PC-9 (cell line): ENCODE measurements around the gene GIMAP7. TPM values are rescaled to one million over a fixed set of nuclear protein-coding genes. Genes with fewer than 3 reads are reported as not detected.
A peak's percentile ranks its signal among the peaks of the same experiment; 100 is the strongest.

Experiments
- BruUV-seq: library from RNA; stranded (reverse); fragments of 400-500 nt; replicated peaks from 2 replicates; lab custom pipeline; 2021; lab: Mats Ljungman, UMichigan
- CTCF ChIA-PET: fragments of 300-600 bp; sonication (Branson Sonifier 250); formaldehyde crosslinking; loops from one replicate; lab custom pipeline; 2022; ENCODE audit warnings: antibody characterized with exemption; lab: Charles Lee
- POLR2A ChIA-PET: fragments of 300-600 bp; sonication (Branson Sonifier 250); formaldehyde crosslinking; loops from one replicate; lab custom pipeline; 2022; ENCODE audit warnings: antibody characterized with exemption; ENCODE audit not compliant: unreplicated experiment; lab: Charles Lee
- DNase-seq, 2 experiments: peaks; one replicate each; pipeline versions ENCODE4 v3.0.0 to v3.0.0-alpha.2; 2015 to 2022; ENCODE audit warnings: mixed read lengths in 1 of 2
- H2AFZ ChIP-seq: fragments of 200-600 bp; sonication (generic); 2 replicates; pipeline ENCODE4 v1.8.1; 2017; ENCODE audit warnings: antibody characterized with exemption
- H3F3A ChIP-seq: fragments of 200-600 bp; sonication (generic); 2 replicates; pipeline ENCODE4 v1.8.1; 2017; ENCODE audit warnings: antibody characterized with exemption, mild to moderate bottlenecking, low read depth; ENCODE audit not compliant: insufficient read depth
- H3K27ac ChIP-seq: fragments of 200-600 bp; sonication (generic); 2 replicates; pipeline ENCODE4 v1.6.1; 2016; ENCODE audit warnings: mixed run types
- H3K27me3 ChIP-seq: fragments of 200-600 bp; sonication (generic); 2 replicates; pipeline ENCODE4 v1.6.1; 2016; ENCODE audit warnings: low read depth, mixed run types; ENCODE audit not compliant: insufficient read depth
- H3K36me3 ChIP-seq: fragments of 200-600 bp; sonication (generic); 2 replicates; pipeline ENCODE4 v1.6.1; 2016; ENCODE audit warnings: low read depth, mixed run types
- H3K4me1 ChIP-seq: fragments of 200-600 bp; sonication (generic); replicated peaks from 2 replicates; pipeline ENCODE4 v1.6.1; 2016; ENCODE audit warnings: mixed run types; ENCODE audit not compliant: insufficient read depth
- H3K4me2 ChIP-seq: fragments of 200-600 bp; sonication (generic); 2 replicates; pipeline ENCODE4 v1.6.1; 2017; ENCODE audit warnings: mixed run types
- H3K4me3 ChIP-seq: fragments of 200-600 bp; sonication (generic); 2 replicates; pipeline ENCODE4 v1.6.1; 2016; ENCODE audit warnings: mixed run types
- H3K79me2 ChIP-seq: fragments of 200-600 bp; sonication (generic); 2 replicates; pipeline ENCODE4 v1.6.1; 2017; ENCODE audit warnings: low read depth, mixed run types
- H3K9me2 ChIP-seq: fragments of 200-600 bp; sonication (generic); 2 replicates; pipeline ENCODE4 v1.8.1; 2017; ENCODE audit warnings: mild to moderate bottlenecking; ENCODE audit not compliant: insufficient read depth
- H3K9me3 ChIP-seq: fragments of 200-600 bp; sonication (generic); 2 replicates; pipeline ENCODE4 v1.8.1; 2016; ENCODE audit warnings: low read depth; ENCODE audit not compliant: insufficient read depth
- H4K20me1 ChIP-seq: fragments of 200-600 bp; sonication (generic); 2 replicates; pipeline ENCODE4 v1.8.1; 2017; ENCODE audit not compliant: insufficient read depth
- EZH2 ChIP-seq: fragments of 200-600 bp; sonication (generic); IDR thresholded peaks from 2 replicates; pipeline ENCODE4 v1.8.0; 2017; ENCODE audit warnings: antibody characterized with exemption, low read depth
- intact Hi-C: fragments of 100-400 bp; cut with micrococcal nuclease; formaldehyde crosslinking; loops from one replicate; pipeline ENCODE4 v1.10.0; 2022; ENCODE audit not compliant: unreplicated experiment
- total RNA-seq: library from RNA; stranded (reverse); gene quantifications from 2 replicates; pipeline ENCODE4 v1.2.3, GENCODE V29; 2021
- TF ChIP-seq, protein P1 (sequence below): fragments of 200-600 bp; sonication (generic); conservative IDR thresholded peaks from 2 replicates; pipeline ENCODE4 v1.6.1; 2017; ENCODE audit warnings: mixed run types, antibody characterized with exemption, mild to moderate bottlenecking, moderate library complexity

The GIMAP7 gene
- total RNA-seq, 1 experiment from 2014 or later, result not detected

- CTCF ChIA-PET, result no interaction called here
- POLR2A ChIA-PET, result no interaction called here
Measured at GRCh38 chr7:150569245-150569955, 54.7 kb downstream of the GIMAP7 start.

More at GRCh38 chr7:150569245-150569955, 54.7 kb downstream of the GIMAP7 start:
- Histone ChIP-seq H3K27me3 (peaks cover 55% of the 10 kb centered on the region), H3K9me3 (no peaks in the 10 kb centered on the region), H3K4me1 (no peaks in the 10 kb centered on the region), H3K79me2 (no peaks in the 10 kb centered on the region), H3K4me3 (no peak overlapping the region), H3K9me2 (no peaks in the 10 kb centered on the region), H4K20me1 (no peaks in the 10 kb centered on the region), H2AFZ (0 out of 2 replicates have a peak overlapping the region, but pooled peaks have one; percentile 18), H3F3A (no peaks in the 10 kb centered on the region), H3K36me3 (no peaks in the 10 kb centered on the region), H3K4me2 (no peak overlapping the region), H3K27ac (no peak overlapping the region)
- intact Hi-C loops, result no loop called here
- BruUV-seq, result no TSS peak
- DNase-seq, result no peak
- TF ChIP-seq EZH2, result no peak
- TF ChIP-seq, protein P1, sequence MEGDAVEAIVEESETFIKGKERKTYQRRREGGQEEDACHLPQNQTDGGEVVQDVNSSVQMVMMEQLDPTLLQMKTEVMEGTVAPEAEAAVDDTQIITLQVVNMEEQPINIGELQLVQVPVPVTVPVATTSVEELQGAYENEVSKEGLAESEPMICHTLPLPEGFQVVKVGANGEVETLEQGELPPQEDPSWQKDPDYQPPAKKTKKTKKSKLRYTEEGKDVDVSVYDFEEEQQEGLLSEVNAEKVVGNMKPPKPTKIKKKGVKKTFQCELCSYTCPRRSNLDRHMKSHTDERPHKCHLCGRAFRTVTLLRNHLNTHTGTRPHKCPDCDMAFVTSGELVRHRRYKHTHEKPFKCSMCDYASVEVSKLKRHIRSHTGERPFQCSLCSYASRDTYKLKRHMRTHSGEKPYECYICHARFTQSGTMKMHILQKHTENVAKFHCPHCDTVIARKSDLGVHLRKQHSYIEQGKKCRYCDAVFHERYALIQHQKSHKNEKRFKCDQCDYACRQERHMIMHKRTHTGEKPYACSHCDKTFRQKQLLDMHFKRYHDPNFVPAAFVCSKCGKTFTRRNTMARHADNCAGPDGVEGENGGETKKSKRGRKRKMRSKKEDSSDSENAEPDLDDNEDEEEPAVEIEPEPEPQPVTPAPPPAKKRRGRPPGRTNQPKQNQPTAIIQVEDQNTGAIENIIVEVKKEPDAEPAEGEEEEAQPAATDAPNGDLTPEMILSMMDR, result no peak

Other genes starting within 250 kb of the GIMAP7 start
- 34.8 and 42.3 TPM in 2 replicates for gene LRRC61, start 191.5 kb upstream of the GIMAP7 start, total RNA-seq
- 24.1 and 34.5 TPM in 2 replicates for gene ACTR3C, start 191.3 kb upstream of the GIMAP7 start, total RNA-seq
- not detected in 2 replicates for gene RARRES2, start 173.2 kb upstream of the GIMAP7 start, total RNA-seq
- gene REPIN1, start 146.1 kb upstream of the GIMAP7 start, total RNA-seq, result 172 and 174 TPM in 2 replicates
- 3.1 and 3.4 TPM in 2 replicates for gene ZNF775, start 135.5 kb upstream of the GIMAP7 start, total RNA-seq
- not detected in 2 replicates for gene GIMAP8, start 64.2 kb upstream of the GIMAP7 start, total RNA-seq
- gene GIMAP4, start 52.5 kb downstream of the GIMAP7 start, total RNA-seq, result not detected in 2 replicates
- gene GIMAP6, start 117.5 kb downstream of the GIMAP7 start, total RNA-seq, result not detected in 2 replicates
- gene GIMAP2, start 170.8 kb downstream of the GIMAP7 start, total RNA-seq, result 0.55 and 0.81 TPM in 2 replicates
- not detected in 2 replicates for gene GIMAP1, start 201.7 kb downstream of the GIMAP7 start, total RNA-seq
- gene GIMAP5, start 222.5 kb downstream of the GIMAP7 start, total RNA-seq, result not detected in 2 replicates